Heart left ventricle (tissue), 13 donors: Measurements from ENCODE around the gene ZFR2.

Experiments used
- CTCF ChIP-seq, 12 donors: fragments of 200-600 bp; sonication (generic) in 4 of 12; IDR thresholded peaks; one replicate each; pipeline versions ENCODE4 v1.5.0 to v1.8.0; 2018 to 2022; ENCODE audit warnings: antibody characterized with exemption in 12 of 12, mild to moderate bottlenecking in 5 of 12
- POLR2A ChIP-seq, 2 donors: fragments of 450-650 bp; IDR thresholded peaks; one replicate each; pipeline ENCODE4 v1.6.1; 2017; ENCODE audit warnings: antibody characterized with exemption in 2 of 2, mild to moderate bottlenecking in 2 of 2, moderate library complexity in 2 of 2
- donor health status: ischemic (EF 13 %, LVEDD 7.1; RV severe dilation, severe dysfunction).
- donor health status: DM: no; HTN: yes; CAD: no.
- donor health status: DM: no; HTN: no; CAD: no.
- donor health status: ischemic (EF 25% LVEDD 6.9; RV normal size, moderate dysfunction).
- donor health status: ischemic (EF 25% LVEDD 5.7; RV mildly dilated, moderate dysfunction).
- donor health status: ischemic (EF 35%, LVEDD 5.7; RV mildly dilated, moderate dysfunction).
- donor health status: nonischemic (EF 11% LVEDD 7.7; RV severe dilation, severe dysfunction).
- donor health status: DM: yes; HTN: yes; CAD: no.
- donor health status: PGD.
- donor health status: ischemic (EF 29% LVEDD 5.4; RV normal size, mild dysfunction).
- donor health status: nonischemic (EF 23%, LVEDD 6.1; RV moderate dilation, normal function).

- TF ChIP-seq CTCF (IDR thresholded peaks at IDR 0.05) (no peak), POLR2A (IDR thresholded peaks at IDR 0.05) (no peak)
Measured at GRCh38 chr19:3788996-3789778, 79.7 kb downstream of the ZFR2 start.
